ENCODE results near the gene ARHGAP6. TPM values are rescaled to one million over a fixed set of nuclear protein-coding genes. Genes with fewer than 3 reads are reported as not detected.
A peak's percentile ranks its signal among the peaks of the same experiment; 100 is the strongest.
"Not testable (repeated sequence)": the region's sequence is repeated elsewhere in the genome, so short reads cannot be mapped to it uniquely, and the experiment has no call there.

Gene ARHGAP6
- total RNA-seq, 6 donors from 2014 or later, result 14.4 to 40.9 (median 18.0) TPM

DNA sequence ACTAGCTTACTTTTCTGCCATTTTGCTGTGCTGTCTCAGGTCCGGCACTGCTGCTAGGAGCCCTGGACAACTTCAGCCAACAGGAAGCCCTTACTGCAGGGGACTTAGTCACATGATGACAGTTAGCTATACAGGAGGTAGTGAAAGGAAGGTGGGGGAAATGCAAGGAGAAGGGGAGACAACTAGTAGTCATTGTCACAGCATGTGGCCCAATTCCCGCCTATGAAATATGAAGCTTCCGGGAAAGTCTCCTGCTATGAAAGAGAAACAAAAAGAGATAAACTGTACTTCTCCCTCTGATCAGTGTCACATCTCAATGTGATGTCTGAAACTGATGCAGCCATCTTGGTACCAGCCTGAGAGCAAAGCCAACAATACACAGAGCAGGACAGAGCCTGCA lies 300.9 kb downstream of the ARHGAP6 start:
- Histone ChIP-seq H3K4me3 (no peak overlapping the region), H3K9me3 (no peaks in the 10 kb centered on the region), H3K4me1 (peaks cover 0 to 4% (median 0%) of the 10 kb centered on the region in 4 donors), H3K27ac (no peak overlapping the region), H3K27me3 (no peaks in the 10 kb centered on the region), H3K36me3 (no peaks in the 10 kb centered on the region)
- DNase-seq (no peak), ATAC-seq (ENCODE audit: low FRiP score in 2 of 2) (no peak)
- 87 to 93% methylated on average over 3 of the region's 3 CpGs for WGBS, 2 donors
- TF ChIP-seq POLR2A (IDR thresholded peaks at IDR 0.05), result no peak

- H3K27ac ChIP-seq; H3K9me3 ChIP-seq; H3K36me3 ChIP-seq; H3K4me1 ChIP-seq; H3K4me3 ChIP-seq; H3K27me3 ChIP-seq; ATAC-seq (ENCODE audit: low FRiP score in 2 of 2); DNase-seq: not testable (repeated sequence)
- 67 to 88% methylated on average over 1 of the region's 1 CpG for WGBS, 2 donors
These were observed 301.9 kb downstream of the ARHGAP6 start for GRCh38 chrX:11363825-11364224.

DNA sequence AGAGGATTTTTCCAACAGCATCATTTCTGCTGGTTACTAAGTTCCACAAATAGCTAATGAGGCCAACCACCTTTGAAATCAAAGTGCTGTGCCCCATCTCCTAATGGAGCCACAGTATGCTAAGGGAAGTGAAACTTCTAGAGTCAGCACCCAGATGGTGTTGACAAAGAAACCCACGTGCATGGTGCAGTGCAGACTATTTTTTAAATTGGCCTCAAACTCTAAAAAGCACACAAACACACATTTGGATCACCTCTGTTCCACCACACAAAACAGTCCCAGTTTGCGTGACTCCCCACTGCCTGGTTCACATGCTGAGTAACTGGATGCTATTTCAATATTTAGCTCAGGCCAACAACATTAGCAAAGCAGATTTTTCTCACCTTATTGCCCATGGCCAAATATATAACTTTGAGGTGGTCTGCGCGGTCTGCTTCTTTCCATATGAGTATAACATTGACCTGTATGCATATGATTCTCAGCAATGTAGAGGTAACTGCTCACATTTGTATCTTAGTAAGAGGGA lies 302.6 kb downstream of the ARHGAP6 start:
- H3K27ac ChIP-seq, result peak overlapping the region in 1 of 4 donors; percentile 30
- no peaks in the 10 kb centered on the region for H3K27me3 ChIP-seq
- H3K36me3 ChIP-seq, result no peaks in the 10 kb centered on the region
- TF ChIP-seq CTCF (IDR thresholded peaks at IDR 0.05) (no peak), POLR2A (IDR thresholded peaks at IDR 0.05) (no peak), EP300 (IDR thresholded peaks at IDR 0.05) (no peak), POLR2AphosphoS5 (IDR thresholded peaks at IDR 0.05) (no peak)
- no peaks in the 10 kb centered on the region for H3K9me3 ChIP-seq
- DNase-seq (no peak), ATAC-seq (ENCODE audit: low FRiP score in 2 of 2) (peak in 1 of 2 donors; percentile 59)
- WGBS, 2 donors, result 75 to 80% methylated on average over 4 of the region's 4 CpGs
- H3K4me1 ChIP-seq, result peaks cover 0 to 4% (median 0%) of the 10 kb centered on the region in 4 donors
- no peak overlapping the region for H3K4me3 ChIP-seq

GRCh38 chrX:11361666-11362065 lies 304.1 kb downstream of the ARHGAP6 start:
- H3K27me3 ChIP-seq; ATAC-seq (ENCODE audit: low FRiP score in 2 of 2); H3K27ac ChIP-seq; H3K36me3 ChIP-seq; H3K4me3 ChIP-seq; H3K4me1 ChIP-seq; H3K9me3 ChIP-seq; DNase-seq: not testable (repeated sequence)
- 83 to 93% methylated on average over 3 of the region's 3 CpGs for WGBS, 2 donors

DNA sequence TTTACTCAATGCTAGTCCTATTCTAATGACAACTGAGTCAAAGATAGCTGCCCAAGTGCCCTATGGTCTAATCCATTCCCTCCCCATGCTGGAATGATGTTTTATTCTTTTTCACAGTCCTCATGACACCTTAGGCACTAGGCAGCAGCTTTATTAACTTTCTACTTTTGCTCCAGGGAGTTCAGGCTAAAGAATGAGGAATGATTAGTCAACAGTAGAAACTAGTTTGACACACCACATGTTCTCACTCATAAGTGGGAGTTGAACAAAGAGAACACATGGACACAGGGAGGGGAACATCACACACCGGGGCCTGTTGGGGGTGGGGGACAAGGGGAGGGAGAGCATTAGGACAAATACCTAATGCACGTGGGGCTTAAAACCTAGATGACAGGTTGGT lies 309.8 kb downstream of the ARHGAP6 start:
- not testable (repeated sequence) for H3K27me3 ChIP-seq; H3K4me1 ChIP-seq; H3K4me3 ChIP-seq; H3K27ac ChIP-seq; DNase-seq; ATAC-seq (ENCODE audit: low FRiP score in 2 of 2); H3K36me3 ChIP-seq; H3K9me3 ChIP-seq
- WGBS, 2 donors, result 50 to 79% methylated on average over 1 to 2 of the region's 2 CpGs

DNA sequence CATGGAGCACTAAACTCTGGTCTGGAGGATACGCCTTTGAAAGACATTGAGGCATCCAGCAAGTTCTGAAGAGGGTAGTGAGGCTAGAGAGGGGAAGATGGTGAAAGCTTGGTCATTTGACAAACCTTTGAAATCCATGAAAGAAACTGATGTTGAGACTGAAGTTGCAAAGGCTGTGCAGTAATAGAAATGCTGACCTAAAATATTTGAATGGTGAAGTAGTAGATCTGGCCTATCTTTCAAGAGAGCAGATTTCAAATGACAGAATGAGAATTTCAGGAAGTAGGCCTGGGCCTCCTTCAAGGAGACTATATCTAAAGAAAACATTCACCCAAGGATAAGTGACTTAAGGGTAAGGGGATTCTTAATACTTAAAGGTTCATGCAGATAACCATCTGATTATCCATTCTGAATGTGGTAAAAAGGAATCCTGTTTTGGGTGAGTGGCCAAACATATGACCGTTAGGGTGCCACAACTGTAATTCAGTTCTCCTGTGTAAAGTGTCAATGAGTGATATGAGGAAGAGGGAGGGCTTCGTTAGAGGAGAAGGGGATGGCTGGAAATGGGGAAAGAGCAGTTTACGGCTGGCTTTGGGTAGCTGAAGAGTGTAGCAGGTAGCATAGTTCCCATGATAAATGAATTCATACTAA lies 310.3 kb downstream of the ARHGAP6 start:
- 76 to 94% methylated on average over 4 of the region's 4 CpGs for WGBS, 2 donors
- TF ChIP-seq POLR2AphosphoS5 (IDR thresholded peaks at IDR 0.05) (no peak), POLR2A (IDR thresholded peaks at IDR 0.05) (no peak), EP300 (IDR thresholded peaks at IDR 0.05) (no peak), CTCF (IDR thresholded peaks at IDR 0.05) (no peak)
- no peaks in the 10 kb centered on the region for H3K27me3 ChIP-seq
- no peak for ATAC-seq (ENCODE audit: low FRiP score in 2 of 2)
- DNase-seq, result no peak
- no peak overlapping the region for H3K27ac ChIP-seq
- H3K9me3 ChIP-seq, result no peaks in the 10 kb centered on the region
- peaks cover 4 to 8% (median 5%) of the 10 kb centered on the region in 4 donors for H3K4me1 ChIP-seq
- no peak overlapping the region for H3K4me3 ChIP-seq
- H3K36me3 ChIP-seq, result no peaks in the 10 kb centered on the region

DNA sequence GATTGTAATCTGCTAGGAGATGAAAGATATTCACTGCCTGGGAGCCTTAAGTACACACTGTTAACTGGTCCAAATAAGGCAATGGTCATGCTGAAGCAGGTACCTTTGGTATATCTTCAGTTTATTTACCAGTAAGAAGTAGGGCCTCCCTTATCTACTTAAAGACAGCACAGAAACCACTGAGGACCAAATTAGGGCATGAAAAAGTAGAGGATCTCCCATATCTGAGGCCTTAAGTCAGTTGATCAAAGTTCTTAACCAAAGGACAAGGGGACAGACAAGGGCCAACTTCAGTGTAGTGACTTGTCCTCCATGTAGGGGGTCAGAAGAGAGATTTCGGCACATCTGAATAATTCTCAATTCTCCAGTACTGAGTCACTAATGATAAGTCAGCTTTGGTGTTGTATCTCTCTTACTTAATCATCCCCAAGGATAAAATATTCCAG lies 313.4 kb downstream of the ARHGAP6 start:
- Histone ChIP-seq H3K27ac (peak overlapping the region in 3 of 4 donors; percentile 48 to 72 (median 72)), H3K4me3 (no peak overlapping the region), H3K9me3 (no peaks in the 10 kb centered on the region), H3K4me1 (peaks cover 4 to 8% (median 5%) of the 10 kb centered on the region in 4 donors), H3K27me3 (no peaks in the 10 kb centered on the region), H3K36me3 (no peaks in the 10 kb centered on the region)
- 90 to 100% methylated on average over 1 of the region's 1 CpG for WGBS, 2 donors
- DNase-seq, result no peak
- peak in 1 of 2 donors; percentile 35 for ATAC-seq (ENCODE audit: low FRiP score in 2 of 2)
- no peak for TF ChIP-seq EP300 (IDR thresholded peaks at IDR 0.05)
- no peak for TF ChIP-seq CTCF (IDR thresholded peaks at IDR 0.05)
- no peak for TF ChIP-seq POLR2AphosphoS5 (IDR thresholded peaks at IDR 0.05)
- TF ChIP-seq POLR2A (IDR thresholded peaks at IDR 0.05), result no peak

Data from upper lobe of left lung (tissue), 6 donors.